Measurements from ENCODE around the gene ANKRD13B. TPM values are rescaled to one million over a fixed set of nuclear protein-coding genes. Genes with fewer than 3 reads are reported as not detected.

ANKRD13B gene
- polyA plus RNA-seq, 4 donors: 6.1 to 19.1 (median 12.0) TPM

GRCh38 chr17:29614349-29615047 is 21.6 kb downstream of the ANKRD13B start:
- DNase-seq (ENCODE audit: low read depth in 4 of 4, low spot score in 2 of 4): no peak

- DNase-seq (ENCODE audit: low read depth in 4 of 4, low spot score in 2 of 4): no peak
Measured at GRCh38 chr17:29615048-29615385, 22.1 kb downstream of the ANKRD13B start.

DNA sequence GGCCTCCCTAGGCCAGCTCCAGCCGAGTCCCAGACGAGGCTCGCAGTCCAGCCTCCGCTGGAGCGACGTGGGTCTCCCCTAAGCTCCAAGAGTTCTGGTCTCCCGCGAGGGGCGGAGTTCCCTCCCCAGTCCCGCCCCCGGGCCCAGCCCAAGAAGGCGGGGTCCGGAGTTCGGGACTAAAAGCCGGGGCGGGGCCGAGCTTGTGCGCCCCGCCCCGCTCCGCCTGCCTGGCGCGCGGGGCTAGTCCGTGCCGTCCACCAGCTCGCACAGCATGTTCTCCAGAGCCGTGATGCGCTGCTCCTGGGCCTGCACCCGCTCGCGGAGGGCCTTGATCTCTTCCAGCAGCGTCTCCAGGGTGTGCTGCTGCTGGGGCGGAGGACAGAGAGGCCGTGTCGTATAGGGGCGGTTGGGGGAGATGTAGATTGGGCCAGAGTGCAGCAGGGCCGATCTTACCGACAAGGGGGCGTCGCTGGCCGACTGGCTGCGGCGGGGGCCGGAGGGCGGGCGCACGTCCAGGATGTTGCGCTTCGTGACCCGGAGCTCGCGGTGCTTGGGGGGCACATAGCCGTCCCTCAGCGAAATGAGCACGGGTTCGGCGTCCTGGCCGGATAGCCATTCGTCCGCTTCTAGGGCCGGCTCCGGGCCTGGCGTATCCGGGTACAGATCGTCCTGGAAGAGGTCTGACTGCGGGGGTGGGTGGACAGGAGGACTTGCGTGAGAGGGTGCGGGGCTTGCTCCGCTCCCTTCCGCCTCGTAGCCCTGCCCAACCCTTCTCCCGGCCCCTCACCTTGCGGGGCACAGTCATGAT is 22.8 kb downstream of the ANKRD13B start:
- DNase-seq (ENCODE audit: low read depth in 4 of 4, low spot score in 2 of 4): peak in 1 of 4 donors; percentile 83

GRCh38 chr17:29616300-29617048 is 23.5 kb downstream of the ANKRD13B start:
- no peak for DNase-seq (ENCODE audit: low read depth in 4 of 4, low spot score in 2 of 4)

GRCh38 chr17:29617125-29617480 is 24.2 kb downstream of the ANKRD13B start:
- DNase-seq (ENCODE audit: low read depth in 4 of 4, low spot score in 2 of 4): peak in 1 of 4 donors; percentile 64

- no peak for DNase-seq (ENCODE audit: low read depth in 4 of 4, low spot score in 2 of 4)
Measured at GRCh38 chr17:29617481-29618271, 24.7 kb downstream of the ANKRD13B start.

GRCh38 chr17:29618272-29619065 is 25.5 kb downstream of the ANKRD13B start:
- DNase-seq (ENCODE audit: low read depth in 4 of 4, low spot score in 2 of 4): no peak

GRCh38 chr17:29619251-29619650 is 26.3 kb downstream of the ANKRD13B start:
- DNase-seq (ENCODE audit: low read depth in 4 of 4, low spot score in 2 of 4): no peak

GRCh38 chr17:29620271-29620670 is 27.3 kb downstream of the ANKRD13B start:
- no peak for DNase-seq (ENCODE audit: low read depth in 4 of 4, low spot score in 2 of 4)

DNA sequence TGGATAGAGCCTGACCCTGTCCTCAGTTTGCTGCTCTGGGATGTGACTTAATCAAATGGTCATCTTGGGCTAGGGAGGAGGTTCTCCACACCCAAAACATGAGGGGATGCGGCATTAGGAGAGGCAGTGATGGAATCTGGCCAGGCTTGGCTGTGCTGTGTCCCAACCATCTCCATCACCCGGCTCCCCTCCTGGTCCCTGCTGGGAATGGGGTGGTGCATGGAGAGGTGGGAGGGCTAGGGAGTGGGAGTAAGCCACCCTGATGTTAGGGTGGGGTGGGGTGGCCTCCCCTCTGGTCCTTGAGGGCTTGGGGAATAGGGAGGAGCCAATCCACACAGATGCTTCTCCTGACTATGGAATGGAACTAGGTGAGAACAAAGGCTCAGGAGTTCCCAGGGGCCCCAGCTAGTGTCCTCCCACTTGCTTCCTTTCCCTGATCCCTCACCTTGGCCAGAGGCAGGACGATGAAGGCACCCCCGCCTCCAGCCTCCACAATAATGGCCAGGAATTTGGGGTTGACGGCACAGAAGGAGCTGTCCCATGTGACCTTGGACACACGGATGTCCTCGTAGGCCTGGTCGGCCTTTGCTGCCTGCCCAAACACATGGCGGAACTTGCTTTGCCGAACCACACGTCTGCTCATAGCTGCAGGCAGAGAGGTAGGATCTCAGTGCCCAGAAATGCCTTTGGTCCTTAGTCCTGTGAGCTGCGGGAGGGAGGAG is 28.0 kb downstream of the ANKRD13B start:
- DNase-seq (ENCODE audit: low read depth in 4 of 4, low spot score in 2 of 4): no peak

DNA sequence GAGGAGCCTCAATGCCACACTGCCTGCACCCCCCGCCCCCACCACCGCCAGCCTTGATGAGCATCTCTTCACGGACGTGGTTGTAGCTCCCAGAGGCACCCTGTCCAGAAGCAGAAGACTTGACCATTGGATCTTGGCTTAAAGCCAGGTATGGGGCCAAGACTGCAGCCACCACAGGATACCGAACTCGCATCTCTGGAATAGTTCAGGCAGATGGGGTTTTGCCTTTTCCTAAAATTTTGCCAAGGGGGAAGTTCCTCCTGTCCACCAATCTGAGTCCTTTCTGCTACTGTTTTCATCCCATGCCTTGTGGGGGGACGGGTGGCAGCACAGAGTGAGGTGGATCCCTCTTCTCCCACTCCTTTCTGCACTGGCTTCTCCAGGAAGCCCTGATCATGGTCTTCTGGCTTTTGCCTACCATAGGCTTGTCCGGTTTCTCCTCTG is 28.8 kb downstream of the ANKRD13B start:
- DNase-seq (ENCODE audit: low read depth in 4 of 4, low spot score in 2 of 4): no peak

DNA sequence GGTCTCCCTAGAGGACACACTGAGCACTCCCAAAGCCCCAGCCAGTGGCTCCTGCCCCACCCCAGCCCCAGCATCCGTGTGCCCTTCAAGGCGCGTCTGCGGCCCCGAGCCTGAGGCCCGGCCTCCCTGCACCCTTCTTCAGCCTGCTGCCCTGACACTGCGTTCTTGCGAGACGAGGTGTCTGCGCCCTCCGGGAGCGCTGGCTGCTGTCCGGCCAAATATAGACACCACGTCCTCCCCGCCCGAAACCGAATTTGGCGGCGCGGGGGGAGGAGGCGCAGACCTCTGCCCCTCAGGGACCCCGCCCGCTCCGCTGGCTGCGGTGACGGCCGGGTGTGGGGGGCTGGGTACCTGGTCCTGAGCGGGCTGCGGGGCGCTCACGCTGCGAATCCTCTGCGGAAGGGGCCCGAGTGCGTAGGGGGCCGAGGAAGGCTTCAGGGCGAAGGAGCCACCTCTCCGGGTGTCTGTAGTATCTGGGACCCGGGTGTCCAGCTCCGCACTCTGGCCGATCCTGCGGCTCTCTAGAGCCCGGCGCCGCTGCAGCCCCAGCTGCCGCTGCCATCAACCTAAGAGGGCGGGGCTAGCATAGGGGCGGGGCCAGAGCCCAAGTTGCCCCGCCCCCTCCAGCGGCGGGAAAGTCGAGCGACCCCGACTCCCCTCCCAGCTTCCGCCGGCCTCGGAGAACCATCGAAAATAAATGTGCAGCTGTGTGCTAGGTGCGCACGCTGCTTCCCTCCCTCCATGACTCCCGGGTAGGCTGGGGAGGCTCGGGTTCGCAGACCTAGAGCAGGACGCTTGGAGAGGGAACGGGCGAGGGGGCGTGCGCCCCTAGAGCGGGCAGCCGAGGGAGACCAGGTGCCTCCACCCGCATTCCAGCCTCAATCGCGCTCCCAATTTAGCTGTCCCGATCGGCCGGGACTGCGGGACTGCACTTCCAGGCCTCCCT is 29.7 kb downstream of the ANKRD13B start, which contains the start of gene CORO6:
TSS of gene CORO6 (minus strand) at position 576 of the 946 bp plus-strand sequence. CDS start 1,491 bp downstream, outside the sequence.
- no peak for DNase-seq (ENCODE audit: low read depth in 4 of 4, low spot score in 2 of 4)

DNA sequence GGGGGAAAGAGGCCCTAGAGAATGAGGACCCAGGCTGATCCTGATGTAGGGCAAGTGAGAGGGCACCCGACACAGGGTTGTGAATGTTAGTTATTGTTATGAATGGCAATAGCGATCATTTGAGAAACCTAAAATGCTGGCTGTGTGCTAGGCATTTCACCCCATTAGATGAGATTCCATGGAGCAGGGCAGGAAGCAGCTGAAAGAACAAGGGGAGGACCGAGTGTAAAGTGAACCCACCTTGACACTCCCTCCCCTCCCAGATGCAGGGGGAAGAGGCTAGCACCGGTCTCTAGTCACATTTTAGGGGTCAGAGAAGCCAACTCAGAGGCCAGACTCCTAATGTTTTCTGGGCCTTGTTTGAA is 30.3 kb downstream of the ANKRD13B start:
- no peak for DNase-seq (ENCODE audit: low read depth in 4 of 4, low spot score in 2 of 4)

- no peak for DNase-seq (ENCODE audit: low read depth in 4 of 4, low spot score in 2 of 4)
Measured at GRCh38 chr17:29624586-29624985, 31.7 kb downstream of the ANKRD13B start.

GRCh38 chr17:29625037-29625750 is 32.3 kb downstream of the ANKRD13B start:
- no peak for DNase-seq (ENCODE audit: low read depth in 4 of 4, low spot score in 2 of 4)

GRCh38 chr17:29627951-29628350 is 35.0 kb downstream of the ANKRD13B start:
- no peak for DNase-seq (ENCODE audit: low read depth in 4 of 4, low spot score in 2 of 4)

GRCh38 chr17:29628644-29629043 is 35.7 kb downstream of the ANKRD13B start:
- DNase-seq (ENCODE audit: low read depth in 4 of 4, low spot score in 2 of 4): no peak

Measured in left renal cortex interstitium (tissue), 4 donors.